ENCODE measurements around the gene NCAM2. TPM values are rescaled to one million over a fixed set of nuclear protein-coding genes. Genes with fewer than 3 reads are reported as not detected.
A peak's percentile ranks its signal among the peaks of the same experiment; 100 is the strongest.

The NCAM2 gene
- total and polyA plus RNA-seq, 8 donors = 0.06 to 11.0 (median 0.58) TPM; not detected in 1

DNA sequence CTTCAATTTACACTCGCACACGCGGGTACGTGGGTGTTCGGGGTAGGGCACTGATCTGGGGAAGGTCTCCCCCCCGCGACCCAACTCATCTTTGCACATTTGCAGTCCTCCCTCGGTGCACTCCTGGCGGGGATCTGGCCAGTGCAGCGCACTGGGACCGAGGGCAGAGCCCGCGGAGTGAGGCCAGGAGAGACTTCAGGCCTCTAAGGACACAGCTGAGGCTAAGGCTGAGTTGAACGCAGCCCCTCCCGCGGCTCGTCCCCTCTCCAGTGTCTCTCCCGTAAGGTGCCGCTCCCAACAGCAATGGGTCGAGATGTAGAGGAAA is 936 bp upstream of the NCAM2 start:
- H3K4me3 ChIP-seq = peak overlapping the region; percentile 49 to 62 (median 54)
- H3K36me3 ChIP-seq = no peaks in the 10 kb centered on the region
- TF ChIP-seq EP300 (IDR thresholded peaks at IDR 0.05) (no peak), POLR2A (IDR thresholded peaks at IDR 0.05) (no peak), POLR2AphosphoS5 (IDR thresholded peaks at IDR 0.05) (no peak)
- TF ChIP-seq, protein P1, sequence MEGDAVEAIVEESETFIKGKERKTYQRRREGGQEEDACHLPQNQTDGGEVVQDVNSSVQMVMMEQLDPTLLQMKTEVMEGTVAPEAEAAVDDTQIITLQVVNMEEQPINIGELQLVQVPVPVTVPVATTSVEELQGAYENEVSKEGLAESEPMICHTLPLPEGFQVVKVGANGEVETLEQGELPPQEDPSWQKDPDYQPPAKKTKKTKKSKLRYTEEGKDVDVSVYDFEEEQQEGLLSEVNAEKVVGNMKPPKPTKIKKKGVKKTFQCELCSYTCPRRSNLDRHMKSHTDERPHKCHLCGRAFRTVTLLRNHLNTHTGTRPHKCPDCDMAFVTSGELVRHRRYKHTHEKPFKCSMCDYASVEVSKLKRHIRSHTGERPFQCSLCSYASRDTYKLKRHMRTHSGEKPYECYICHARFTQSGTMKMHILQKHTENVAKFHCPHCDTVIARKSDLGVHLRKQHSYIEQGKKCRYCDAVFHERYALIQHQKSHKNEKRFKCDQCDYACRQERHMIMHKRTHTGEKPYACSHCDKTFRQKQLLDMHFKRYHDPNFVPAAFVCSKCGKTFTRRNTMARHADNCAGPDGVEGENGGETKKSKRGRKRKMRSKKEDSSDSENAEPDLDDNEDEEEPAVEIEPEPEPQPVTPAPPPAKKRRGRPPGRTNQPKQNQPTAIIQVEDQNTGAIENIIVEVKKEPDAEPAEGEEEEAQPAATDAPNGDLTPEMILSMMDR (IDR thresholded peaks at IDR 0.05) = no peak
- DNase-seq = peak in 1 of 2 donors; percentile 35
- WGBS, 5 donors = 0 to 4% (median 2%) methylated on average over 7 to 20 of the region's 20 CpGs
- peaks cover 0 to 24% (median 16%) of the 10 kb centered on the region in 3 donors for H3K27me3 ChIP-seq
- peak overlapping the region in 1 of 5 donors; percentile 42 for H3K27ac ChIP-seq
- peaks cover 8 to 27% (median 19%) of the 10 kb centered on the region in 4 donors for H3K4me1 ChIP-seq
- H3K9me3 ChIP-seq = no peaks in the 10 kb centered on the region
- intact Hi-C loops (cut with DNase I; ENCODE audit: low total_unique reads) = no loop called here

DNA sequence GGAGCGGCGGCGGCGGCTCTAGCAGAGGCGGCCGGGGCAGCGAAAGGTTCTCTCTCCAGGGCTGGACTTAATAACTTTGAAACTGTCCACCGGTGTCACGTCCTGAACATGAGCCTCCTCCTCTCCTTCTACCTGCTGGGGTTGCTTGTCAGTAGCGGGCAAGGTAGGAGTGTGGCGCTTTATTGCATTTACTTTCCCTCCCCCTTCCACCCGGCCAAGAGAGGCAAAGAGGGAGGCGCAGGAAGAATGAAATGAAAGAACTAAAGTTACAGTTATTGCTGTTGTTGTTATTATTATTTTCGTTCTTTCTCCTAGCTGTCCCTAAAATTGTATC is 214 bp downstream of the NCAM2 start:
- no peak for TF ChIP-seq EP300 (IDR thresholded peaks at IDR 0.05)
- TF ChIP-seq POLR2A (IDR thresholded peaks at IDR 0.05) = no peak
- TF ChIP-seq, protein P1 (IDR thresholded peaks at IDR 0.05) = no peak
- no peak for TF ChIP-seq POLR2AphosphoS5 (IDR thresholded peaks at IDR 0.05)
- peak overlapping the region; percentile 49 to 62 (median 54) for H3K4me3 ChIP-seq
- H3K36me3 ChIP-seq = no peaks in the 10 kb centered on the region
- WGBS, 5 donors = 1 to 3% (median 1%) methylated on average over 5 to 14 of the region's 14 CpGs
- peak overlapping the region in 2 of 5 donors; percentile 42 to 43 for H3K27ac ChIP-seq
- intact Hi-C loops (cut with DNase I; ENCODE audit: low total_unique reads) = no loop called here
- H3K9me3 ChIP-seq = no peaks in the 10 kb centered on the region
- H3K4me1 ChIP-seq = peaks cover 8 to 27% (median 19%) of the 10 kb centered on the region in 4 donors
- peaks cover 0 to 24% (median 16%) of the 10 kb centered on the region in 3 donors for H3K27me3 ChIP-seq
- no peak for DNase-seq

DNA sequence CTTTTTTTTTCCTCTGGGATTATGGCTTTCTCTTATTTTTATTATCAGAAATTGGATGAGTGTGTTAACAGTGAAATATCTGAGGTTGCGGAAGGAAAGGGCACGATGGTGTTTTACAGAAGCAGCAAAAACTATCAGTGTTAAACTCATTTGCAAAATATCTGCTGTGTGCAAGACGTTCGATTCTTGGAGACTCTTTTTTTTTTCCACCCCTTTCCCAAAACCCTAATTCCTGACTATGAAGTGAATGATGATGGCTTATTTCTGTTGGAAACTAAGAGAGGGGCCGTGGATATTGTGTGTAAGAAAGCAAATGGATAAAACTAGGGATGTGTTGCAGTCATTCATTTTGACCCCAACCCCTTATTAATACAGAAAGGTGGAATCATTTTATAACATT is 677 bp downstream of the NCAM2 start:
- no peaks in the 10 kb centered on the region for H3K36me3 ChIP-seq
- intact Hi-C loops (cut with DNase I; ENCODE audit: low total_unique reads) = no loop called here
- TF ChIP-seq, protein P1 (IDR thresholded peaks at IDR 0.05) = no peak
- TF ChIP-seq POLR2AphosphoS5 (IDR thresholded peaks at IDR 0.05) = no peak
- no peak for TF ChIP-seq POLR2A (IDR thresholded peaks at IDR 0.05)
- TF ChIP-seq EP300 (IDR thresholded peaks at IDR 0.05) = no peak
- peaks cover 8 to 27% (median 19%) of the 10 kb centered on the region in 4 donors for H3K4me1 ChIP-seq
- H3K27ac ChIP-seq = peak overlapping the region in 1 of 5 donors; percentile 42
- no peaks in the 10 kb centered on the region for H3K9me3 ChIP-seq
- peak in 1 of 2 donors; percentile 4 for DNase-seq
- peak overlapping the region; percentile 49 to 62 (median 54) for H3K4me3 ChIP-seq
- H3K27me3 ChIP-seq = peaks cover 0 to 24% (median 16%) of the 10 kb centered on the region in 3 donors
- 19 to 35% (median 24%) methylated on average over 5 of the region's 5 CpGs for WGBS, 5 donors

DNA sequence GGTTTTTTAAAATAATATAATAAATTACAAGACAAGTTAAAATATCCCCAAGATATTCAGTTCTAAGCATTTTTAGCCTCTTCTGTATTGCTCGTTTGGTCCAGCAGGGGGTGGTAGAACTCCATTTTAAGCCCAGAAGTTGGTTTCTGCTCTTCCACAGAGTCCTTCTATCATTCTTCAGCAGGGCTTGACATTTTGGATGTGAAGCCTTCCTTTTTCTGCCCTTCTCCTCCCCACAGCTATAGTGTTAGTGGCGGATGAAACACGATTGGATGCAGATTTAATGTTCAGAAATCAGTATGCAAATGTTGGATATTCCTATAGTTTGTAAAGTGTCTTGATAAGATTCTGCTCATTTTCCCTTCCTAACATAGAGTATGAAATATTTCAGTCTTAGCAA is 1.4 kb downstream of the NCAM2 start:
- Histone ChIP-seq H3K27ac (no peak overlapping the region), H3K4me3 (no peak overlapping the region), H3K4me1 (peaks cover 8 to 27% (median 19%) of the 10 kb centered on the region in 4 donors), H3K9me3 (no peaks in the 10 kb centered on the region), H3K27me3 (peaks cover 0 to 24% (median 16%) of the 10 kb centered on the region in 3 donors), H3K36me3 (no peaks in the 10 kb centered on the region)
- WGBS, 5 donors = 13 to 23% (median 21%) methylated on average over 3 of the region's 3 CpGs
- peak in 1 of 2 donors; percentile 72 for DNase-seq
- TF ChIP-seq EP300 (IDR thresholded peaks at IDR 0.05) (no peak), POLR2A (IDR thresholded peaks at IDR 0.05) (no peak), POLR2AphosphoS5 (IDR thresholded peaks at IDR 0.05) (no peak)
- TF ChIP-seq, protein P1 (IDR thresholded peaks at IDR 0.05) = peak in 5 of 7 experiments; percentile 24 to 61 (median 44)
- intact Hi-C loops (cut with DNase I; ENCODE audit: low total_unique reads) = no loop called here
